ENCODE data around the gene FBXL3.

DNA sequence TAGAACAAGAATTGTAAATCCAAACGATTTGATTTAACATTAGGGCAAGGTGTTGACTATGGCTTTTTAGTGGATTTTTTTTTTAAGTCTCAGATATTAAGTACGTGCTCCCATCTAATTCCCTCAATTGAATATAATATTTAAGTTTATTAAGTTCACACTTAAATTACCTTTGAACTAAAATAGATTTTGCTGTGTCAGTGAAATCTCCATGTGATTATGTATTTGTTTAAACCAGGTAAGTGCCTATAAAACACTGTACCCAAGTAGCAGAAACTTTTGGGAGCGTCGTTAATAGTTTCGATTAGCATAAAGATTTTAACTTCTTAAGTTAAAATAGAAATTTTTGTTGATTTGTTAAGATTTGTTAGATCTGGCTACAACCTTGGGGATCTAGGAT is 33.5 kb downstream of the FBXL3 start:
- TF ChIP-seq, protein P1, sequence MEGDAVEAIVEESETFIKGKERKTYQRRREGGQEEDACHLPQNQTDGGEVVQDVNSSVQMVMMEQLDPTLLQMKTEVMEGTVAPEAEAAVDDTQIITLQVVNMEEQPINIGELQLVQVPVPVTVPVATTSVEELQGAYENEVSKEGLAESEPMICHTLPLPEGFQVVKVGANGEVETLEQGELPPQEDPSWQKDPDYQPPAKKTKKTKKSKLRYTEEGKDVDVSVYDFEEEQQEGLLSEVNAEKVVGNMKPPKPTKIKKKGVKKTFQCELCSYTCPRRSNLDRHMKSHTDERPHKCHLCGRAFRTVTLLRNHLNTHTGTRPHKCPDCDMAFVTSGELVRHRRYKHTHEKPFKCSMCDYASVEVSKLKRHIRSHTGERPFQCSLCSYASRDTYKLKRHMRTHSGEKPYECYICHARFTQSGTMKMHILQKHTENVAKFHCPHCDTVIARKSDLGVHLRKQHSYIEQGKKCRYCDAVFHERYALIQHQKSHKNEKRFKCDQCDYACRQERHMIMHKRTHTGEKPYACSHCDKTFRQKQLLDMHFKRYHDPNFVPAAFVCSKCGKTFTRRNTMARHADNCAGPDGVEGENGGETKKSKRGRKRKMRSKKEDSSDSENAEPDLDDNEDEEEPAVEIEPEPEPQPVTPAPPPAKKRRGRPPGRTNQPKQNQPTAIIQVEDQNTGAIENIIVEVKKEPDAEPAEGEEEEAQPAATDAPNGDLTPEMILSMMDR (IDR thresholded peaks at IDR 0.05), result no peak
- no peak for TF ChIP-seq POLR2A (IDR thresholded peaks at IDR 0.05)

All from right lobe of liver (tissue), 4 donors.